ENCODE data around the gene AK8. TPM values are rescaled to one million over a fixed set of nuclear protein-coding genes. Genes with fewer than 3 reads are reported as not detected.

The AK8 gene
- total and polyA plus RNA-seq, 4 donors: 0.07 to 0.26 (median 0.11) TPM

GRCh38 chr9:132744881-132745755 lies 133.0 kb downstream of the AK8 start:
- H3K27ac ChIP-seq (ENCODE audit: low read depth in 1 of 2, low read length in 2 of 2): no peak overlapping the region
- H3K9ac ChIP-seq (ENCODE audit: low read depth in 1 of 2, low read length in 2 of 2): no peak overlapping the region
- 22% methylated on average over 43 of the region's 43 CpGs for WGBS
- TF ChIP-seq EGR1 (IDR thresholded peaks at IDR 0.05; ENCODE audit: low read depth in 2 of 2) (no peak), CTCF (IDR thresholded peaks at IDR 0.05; ENCODE audit: low read depth, low read length, missing input control) (no peak), GABPA (IDR thresholded peaks at IDR 0.05 in 1 of 2, conservative IDR thresholded peaks at IDR 0.05 in 1 of 2) (no peak), HNF4G (IDR thresholded peaks at IDR 0.05) (no peak), SP1 (IDR thresholded peaks at IDR 0.05) (no peak), TAF1 (conservative IDR thresholded peaks at IDR 0.05) (no peak), RAD21 (IDR thresholded peaks at IDR 0.05) (no peak), JUND (IDR thresholded peaks at IDR 0.05) (no peak), FOXA2 (IDR thresholded peaks at IDR 0.05) (no peak), REST (IDR thresholded peaks at IDR 0.05) (no peak), NR2F2 (IDR thresholded peaks at IDR 0.05) (no peak), YY1 (IDR thresholded peaks at IDR 0.05) (no peak)
- DNase-seq (ENCODE audit: low spot score): no peak
- H3K4me1 ChIP-seq (ENCODE audit: control insufficient read depth in 4 of 4, insufficient read depth in 4 of 4, low read length in 3 of 4): no peaks in the 10 kb centered on the region
- H3K27me3 ChIP-seq (ENCODE audit: control insufficient read depth in 4 of 4, insufficient read depth in 4 of 4, low read length in 3 of 4): peaks cover 3 to 20% (median 12%) of the 10 kb centered on the region in 4 donors
- H3K9me3 ChIP-seq (ENCODE audit: control insufficient read depth in 4 of 4, low read length in 3 of 4): no peaks in the 10 kb centered on the region
- no peak overlapping the region for H3K4me3 ChIP-seq (ENCODE audit: low read depth in 1 of 3, low read length in 3 of 3)
- H3K36me3 ChIP-seq (ENCODE audit: control insufficient read depth in 4 of 4, insufficient read depth in 3 of 4, low read depth in 1 of 4, low read length in 3 of 4): no peaks in the 10 kb centered on the region

- no peak for DNase-seq (ENCODE audit: low spot score)
- Histone ChIP-seq H3K4me3 (ENCODE audit: low read depth in 1 of 3, low read length in 3 of 3) (no peak overlapping the region), H3K27ac (ENCODE audit: low read depth in 1 of 2, low read length in 2 of 2) (no peak overlapping the region), H3K9ac (ENCODE audit: low read depth in 1 of 2, low read length in 2 of 2) (no peak overlapping the region), H3K4me1 (ENCODE audit: control insufficient read depth in 4 of 4, insufficient read depth in 4 of 4, low read length in 3 of 4) (no peaks in the 10 kb centered on the region), H3K27me3 (ENCODE audit: control insufficient read depth in 4 of 4, insufficient read depth in 4 of 4, low read length in 3 of 4) (peaks cover 3 to 20% (median 12%) of the 10 kb centered on the region in 4 donors), H3K9me3 (ENCODE audit: control insufficient read depth in 4 of 4, low read length in 3 of 4) (no peaks in the 10 kb centered on the region), H3K36me3 (ENCODE audit: control insufficient read depth in 4 of 4, insufficient read depth in 3 of 4, low read depth in 1 of 4, low read length in 3 of 4) (no peaks in the 10 kb centered on the region)
- WGBS: 50% methylated on average over 13 of the region's 13 CpGs
- TF ChIP-seq REST (IDR thresholded peaks at IDR 0.05) (no peak), HNF4G (IDR thresholded peaks at IDR 0.05) (no peak), HNF4A (conservative IDR thresholded peaks at IDR 0.05) (no peak), CTCF (IDR thresholded peaks at IDR 0.05; ENCODE audit: low read depth, low read length, missing input control) (no peak), FOXA2 (IDR thresholded peaks at IDR 0.05) (no peak), RXRA (IDR thresholded peaks at IDR 0.05) (no peak), ZBTB33 (IDR thresholded peaks at IDR 0.05) (no peak), FOXA1 (IDR thresholded peaks at IDR 0.05) (no peak), ATF3 (IDR thresholded peaks at IDR 0.05) (no peak), YY1 (IDR thresholded peaks at IDR 0.05) (no peak), JUND (IDR thresholded peaks at IDR 0.05) (no peak)
Observed at GRCh38 chr9:132743931-132744479, 134.1 kb downstream of the AK8 start.
